NCI-H2227 (cell line): ENCODE results near the gene TTPAL.

Experiments
- DNase-seq: peaks from one replicate; lab custom pipeline; 2025; ENCODE audit not compliant: unreplicated experiment; lab: John Stamatoyannopoulos, UW

The TTPAL gene, protein sequence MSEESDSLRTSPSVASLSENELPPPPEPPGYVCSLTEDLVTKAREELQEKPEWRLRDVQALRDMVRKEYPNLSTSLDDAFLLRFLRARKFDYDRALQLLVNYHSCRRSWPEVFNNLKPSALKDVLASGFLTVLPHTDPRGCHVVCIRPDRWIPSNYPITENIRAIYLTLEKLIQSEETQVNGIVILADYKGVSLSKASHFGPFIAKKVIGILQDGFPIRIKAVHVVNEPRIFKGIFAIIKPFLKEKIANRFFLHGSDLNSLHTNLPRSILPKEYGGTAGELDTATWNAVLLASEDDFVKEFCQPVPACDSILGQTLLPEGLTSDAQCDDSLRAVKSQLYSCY

GRCh38 chr20:44475694-44476560, at the start of gene TTPAL:
TSS of gene TTPAL (plus strand) at chr20:44475874. CDS start at chr20:44480000, 4,126 bp downstream.
- DNase-seq, result peak; percentile 95

DNA sequence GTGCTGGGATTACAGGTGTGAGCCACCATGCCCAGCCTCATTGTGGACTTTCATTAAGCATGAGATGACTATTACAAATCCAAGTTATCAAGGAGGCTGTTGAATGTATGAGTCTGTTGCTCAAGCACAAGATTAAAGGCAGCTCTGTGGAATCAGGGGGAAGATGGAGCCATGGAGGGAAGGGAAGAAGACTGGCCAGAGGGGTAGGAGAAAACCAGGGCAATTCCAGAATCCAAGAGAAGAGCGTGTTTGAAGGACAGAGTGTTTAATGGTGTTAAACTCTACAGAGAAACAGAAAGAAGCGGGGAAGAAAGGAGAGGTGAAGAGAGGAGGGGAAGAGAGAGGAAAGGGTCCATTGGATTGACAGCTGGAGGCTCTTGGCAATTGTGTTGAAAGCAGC, 49.8 kb upstream of the TTPAL start:
- no peak for DNase-seq

GRCh38 chr20:44426879-44427790, 48.5 kb upstream of the TTPAL start:
- DNase-seq, result no peak

- DNase-seq, result no peak
Measured at GRCh38 chr20:44427804-44428173, 47.9 kb upstream of the TTPAL start.

GRCh38 chr20:44428174-44429016, 47.3 kb upstream of the TTPAL start:
- DNase-seq, result no peak

DNA sequence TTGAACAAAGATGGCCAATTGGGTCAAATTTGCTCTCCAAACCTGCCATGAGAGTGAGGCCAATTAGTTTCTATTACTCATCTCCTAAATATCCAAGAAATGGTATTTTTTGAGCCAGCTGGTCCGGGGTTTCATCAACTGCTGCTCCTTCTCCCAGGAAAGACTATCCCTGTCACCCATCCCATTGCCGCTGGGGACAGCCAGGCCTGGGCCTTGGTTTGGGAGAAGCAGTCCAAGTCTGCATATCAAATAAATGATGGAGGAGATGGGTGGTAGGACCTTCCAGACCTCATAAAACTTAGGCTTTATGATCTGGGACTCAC, 46.7 kb upstream of the TTPAL start:
- DNase-seq, result no peak

DNA sequence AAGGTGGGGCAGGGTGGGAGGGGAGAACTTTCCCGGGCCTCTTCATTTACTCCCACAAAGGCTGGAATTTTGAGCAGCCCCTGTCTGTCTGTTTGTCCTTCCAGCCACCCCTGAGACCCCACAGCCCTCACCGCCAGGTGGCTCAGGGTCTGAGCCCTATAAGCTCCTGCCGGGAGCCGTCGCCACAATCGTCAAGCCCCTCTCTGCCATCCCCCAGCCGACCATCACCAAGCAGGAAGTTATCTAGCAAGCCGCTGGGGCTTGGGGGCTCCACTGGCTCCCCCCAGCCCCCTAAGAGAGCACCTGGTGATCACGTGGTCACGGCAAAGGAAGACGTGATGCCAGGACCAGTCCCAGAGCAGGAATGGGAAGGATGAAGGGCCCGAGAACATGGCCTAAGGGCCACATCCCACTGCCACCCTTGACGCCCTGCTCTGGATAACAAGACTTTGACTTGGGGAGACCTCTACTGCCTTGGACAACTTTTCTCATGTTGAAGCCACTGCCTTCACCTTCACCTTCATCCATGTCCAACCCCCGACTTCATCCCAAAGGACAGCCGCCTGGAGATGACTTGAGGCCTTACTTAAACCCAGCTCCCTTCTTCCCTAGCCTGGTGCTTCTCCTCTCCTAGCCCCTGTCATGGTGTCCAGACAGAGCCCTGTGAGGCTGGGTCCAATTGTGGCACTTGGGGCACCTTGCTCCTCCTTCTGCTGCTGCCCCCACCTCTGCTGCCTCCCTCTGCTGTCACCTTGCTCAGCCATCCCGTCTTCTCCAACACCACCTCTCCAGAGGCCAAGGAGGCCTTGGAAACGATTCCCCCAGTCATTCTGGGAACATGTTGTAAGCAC, 46.0 kb upstream of the TTPAL start:
- DNase-seq, result no peak

- no peak for DNase-seq
Measured at GRCh38 chr20:44430270-44431065, 45.2 kb upstream of the TTPAL start.

- DNase-seq, result no peak
Measured at GRCh38 chr20:44431118-44431501, 44.6 kb upstream of the TTPAL start.

GRCh38 chr20:44431502-44432234, 44.0 kb upstream of the TTPAL start:
- DNase-seq, result no peak

DNA sequence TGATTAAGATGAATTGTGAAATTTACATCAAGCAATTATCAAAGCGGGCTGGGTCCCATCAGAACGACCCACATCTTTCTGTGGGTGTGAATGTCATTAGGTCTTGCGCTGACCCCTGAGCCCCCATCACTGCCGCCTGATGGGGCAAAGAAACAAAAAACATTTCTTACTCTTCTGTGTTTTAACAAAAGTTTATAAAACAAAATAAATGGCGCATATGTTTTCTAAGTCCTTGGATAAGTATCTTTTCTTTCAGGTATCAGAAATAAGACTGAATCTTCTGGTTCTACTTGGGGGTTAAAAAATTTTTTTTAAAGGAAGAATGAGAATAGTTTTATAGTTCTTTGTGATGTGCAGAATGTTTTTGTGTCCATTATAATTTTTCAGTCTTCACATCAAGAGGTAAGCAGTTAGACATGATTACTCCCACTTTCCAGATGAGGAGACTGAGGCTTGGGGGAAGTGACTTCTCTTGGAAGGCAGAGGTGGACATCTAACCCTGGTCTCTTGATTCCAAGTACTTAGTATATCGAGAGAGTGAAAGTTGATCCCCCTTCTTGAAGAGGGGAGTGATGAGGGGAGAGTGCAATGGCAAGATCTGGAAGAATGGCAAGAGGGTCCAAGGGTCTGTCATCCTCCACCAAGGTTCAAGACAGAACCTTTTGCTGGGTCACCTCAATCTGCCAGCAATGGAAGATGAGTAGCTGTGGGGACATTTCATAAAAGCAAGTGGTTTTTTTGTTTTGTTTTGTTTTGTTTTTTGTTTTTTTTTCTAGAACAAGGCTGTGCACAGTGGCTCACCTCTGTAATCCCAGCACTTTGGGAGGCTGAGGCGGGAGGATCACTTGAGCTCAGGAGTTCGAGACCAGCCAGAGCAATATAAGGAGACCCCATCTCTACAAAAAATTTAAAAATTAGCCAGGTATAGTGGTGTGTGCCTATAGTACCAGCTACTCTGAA, 42.8 kb upstream of the TTPAL start:
- DNase-seq, result no peak

DNA sequence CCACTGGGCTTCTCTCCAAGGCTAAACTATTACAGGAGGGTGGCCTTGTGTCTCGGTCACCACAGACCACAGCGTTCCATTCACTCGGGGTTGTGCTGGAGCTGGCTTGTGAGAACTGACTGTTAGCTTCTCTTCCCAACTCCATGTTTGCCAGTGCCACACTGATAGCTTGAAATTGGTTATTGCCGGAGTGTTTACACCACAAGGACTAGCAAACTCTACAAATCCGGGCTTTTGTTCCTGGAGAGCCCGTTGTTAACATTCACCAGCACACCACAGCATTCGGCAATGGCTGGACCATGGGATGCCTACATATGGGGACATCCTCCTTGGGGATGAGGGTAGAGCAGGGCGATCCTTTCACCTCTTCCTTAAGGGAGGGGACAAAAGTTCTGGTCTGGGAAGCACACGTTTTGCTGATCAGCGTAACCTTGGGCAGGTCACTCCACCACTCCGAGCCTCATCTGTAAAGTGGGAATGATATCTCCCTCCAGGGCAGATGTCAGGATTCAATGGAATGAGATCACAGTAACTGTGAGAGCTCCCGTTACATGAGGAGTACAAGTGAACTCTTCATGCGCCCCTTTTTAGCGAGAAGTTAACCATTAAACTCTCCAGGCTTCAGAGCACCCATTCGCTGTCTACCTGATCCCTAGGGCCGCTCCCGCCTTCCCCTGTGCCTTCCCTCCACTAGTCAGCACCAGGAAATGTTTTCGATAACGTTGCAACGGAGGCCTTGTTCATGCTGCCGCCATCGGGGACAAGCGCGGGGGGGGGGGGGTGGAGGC, 41.7 kb upstream of the TTPAL start:
- no peak for DNase-seq

- DNase-seq, result no peak
Measured at GRCh38 chr20:44435630-44436335, 39.9 kb upstream of the TTPAL start.

DNA sequence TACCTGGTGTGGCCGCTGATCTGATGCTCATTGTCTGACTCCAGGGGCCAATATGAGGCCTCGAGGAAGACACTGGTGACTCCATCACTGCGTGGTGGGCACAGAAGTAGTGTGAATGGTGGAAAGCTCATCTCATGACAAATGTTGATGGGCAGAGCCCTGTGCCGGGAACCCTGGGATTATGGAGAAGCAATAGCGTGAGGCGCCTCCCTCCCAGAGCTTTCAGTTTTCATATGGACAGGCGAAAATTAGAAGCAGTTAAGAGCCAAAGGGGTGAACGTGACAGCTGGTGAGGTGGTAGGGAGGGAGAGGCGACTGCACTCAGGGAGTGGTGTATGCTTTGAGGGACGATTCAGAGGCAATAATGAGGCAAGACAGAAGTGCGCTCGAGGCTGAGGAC, 39.3 kb upstream of the TTPAL start:
- peak; percentile 13 for DNase-seq

GRCh38 chr20:44437497-44437896, 38.2 kb upstream of the TTPAL start:
- no peak for DNase-seq

GRCh38 chr20:44438782-44439181, 36.9 kb upstream of the TTPAL start:
- no peak for DNase-seq
